NCI-H2196 treated with DMSO at 0.1 percent for 48 hours (cell line): ENCODE data around the gene DCUN1D2.
"Not testable (repeated sequence)": the region's sequence is repeated elsewhere in the genome, so short reads cannot be mapped to it uniquely, and the experiment has no call there.

Experiments
- DNase-seq: peaks from one replicate; lab custom pipeline; 2025; ENCODE audit not compliant: unreplicated experiment; lab: John Stamatoyannopoulos, UW

The DCUN1D2 gene

DNA sequence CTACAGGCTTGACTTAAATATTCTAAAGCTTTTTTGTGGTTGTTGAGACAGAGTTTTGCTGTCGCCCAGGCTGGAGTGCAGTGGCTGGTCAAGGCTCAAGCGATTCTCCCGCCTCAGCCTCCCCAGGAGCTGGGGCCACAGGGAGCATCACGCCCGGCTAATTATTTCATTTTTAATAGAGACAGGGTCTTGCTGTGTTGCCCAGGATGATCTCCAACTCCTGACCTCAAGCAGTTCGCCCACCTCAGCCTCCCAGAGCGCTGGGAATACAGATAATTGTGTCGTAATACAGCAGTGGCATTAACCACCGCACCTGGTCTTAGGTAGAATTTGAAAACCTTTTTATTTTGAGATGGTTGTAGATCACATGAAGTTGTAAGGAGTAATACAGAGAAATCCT, 1.5 kb upstream of the DCUN1D2 start:
- DNase-seq = no peak

DNA sequence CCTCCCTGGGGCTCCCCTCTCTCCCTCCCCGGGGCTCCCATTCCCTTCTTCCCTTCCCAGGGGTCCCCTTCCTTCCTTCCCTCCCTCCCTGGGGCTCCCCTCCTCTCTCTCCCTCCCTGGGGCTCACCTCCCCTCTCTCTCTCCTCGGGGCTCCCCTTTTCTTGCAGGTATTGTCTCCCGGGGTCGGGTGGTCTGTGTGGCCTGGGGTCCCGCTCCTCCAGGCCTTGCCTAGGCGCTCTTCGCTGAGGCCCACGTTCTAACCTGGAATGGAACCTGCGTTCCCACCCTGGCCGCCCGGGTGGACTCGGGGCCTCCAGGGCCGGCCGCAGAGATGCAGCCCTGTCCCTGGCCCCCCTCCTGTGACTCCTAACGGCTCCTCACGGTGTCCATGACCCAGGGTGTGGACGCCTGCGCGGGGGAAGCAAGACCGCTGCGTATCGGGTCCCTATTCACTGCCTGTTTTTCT, 940 bp upstream of the DCUN1D2 start:
- no peak for DNase-seq

DNA sequence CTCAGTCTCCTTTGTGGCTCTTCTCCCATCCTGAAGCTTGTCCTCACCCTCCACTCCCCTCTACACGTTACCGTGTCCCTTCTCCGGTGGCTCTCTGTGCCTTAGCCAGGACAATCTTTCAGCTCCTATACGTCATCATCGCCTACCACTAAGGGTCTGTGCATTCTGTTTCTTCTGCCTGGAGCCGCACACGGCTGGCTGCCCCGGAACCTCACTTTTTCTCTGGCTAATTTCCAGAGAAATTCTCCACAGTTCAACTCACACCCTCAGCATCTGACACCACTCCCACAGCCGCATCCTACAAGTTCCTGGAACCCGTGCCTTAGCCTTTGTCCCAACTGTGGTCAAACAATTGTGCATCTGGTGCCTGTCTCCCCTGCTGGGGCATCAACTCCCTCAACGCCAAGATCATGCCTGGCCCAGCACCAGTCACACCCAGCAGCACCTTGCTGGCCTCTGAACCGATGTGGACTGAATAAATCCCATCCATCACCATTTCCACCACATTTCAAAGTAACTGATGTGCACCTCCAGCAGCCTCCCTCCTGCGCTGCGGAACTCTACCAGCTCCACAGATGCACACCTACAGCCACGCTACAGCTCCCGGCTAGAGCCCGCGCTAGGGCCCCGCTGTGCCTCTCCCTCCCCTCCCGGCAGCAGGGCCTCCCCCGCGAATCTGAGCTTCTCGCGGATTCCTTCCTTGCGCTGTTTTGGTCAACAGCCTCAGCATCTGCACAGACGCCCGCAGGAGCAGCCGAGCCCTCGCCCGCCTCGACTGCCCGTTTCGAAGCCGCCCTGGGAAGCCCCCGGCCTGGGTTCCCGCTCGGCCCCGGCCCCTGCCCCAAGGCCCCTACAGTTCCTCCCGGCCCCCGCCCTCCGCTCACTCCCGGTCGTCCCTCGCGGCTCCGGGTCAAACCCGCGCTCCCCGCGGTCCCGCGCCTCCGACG, 689 bp downstream of the DCUN1D2 start:
- no peak for DNase-seq

DNA sequence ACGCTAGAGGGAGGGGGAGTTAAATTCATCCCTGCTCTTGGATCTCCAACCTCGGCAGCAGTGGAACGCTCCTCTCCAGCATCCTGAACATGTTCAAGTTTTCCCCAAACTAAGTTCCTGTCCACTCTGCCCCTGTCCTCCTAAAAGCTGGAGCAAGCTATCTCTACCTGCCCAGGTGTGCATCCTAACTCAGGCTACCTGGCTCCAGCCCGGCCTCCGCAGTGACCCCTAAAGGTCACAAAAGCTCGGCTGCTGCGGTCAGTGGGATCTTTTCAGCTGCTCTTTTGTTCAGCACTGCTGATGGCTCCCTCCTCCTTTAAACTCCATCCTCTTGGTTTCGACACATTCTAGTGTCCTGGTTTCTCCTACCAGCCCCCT, 1.4 kb downstream of the DCUN1D2 start:
- DNase-seq = no peak

DNA sequence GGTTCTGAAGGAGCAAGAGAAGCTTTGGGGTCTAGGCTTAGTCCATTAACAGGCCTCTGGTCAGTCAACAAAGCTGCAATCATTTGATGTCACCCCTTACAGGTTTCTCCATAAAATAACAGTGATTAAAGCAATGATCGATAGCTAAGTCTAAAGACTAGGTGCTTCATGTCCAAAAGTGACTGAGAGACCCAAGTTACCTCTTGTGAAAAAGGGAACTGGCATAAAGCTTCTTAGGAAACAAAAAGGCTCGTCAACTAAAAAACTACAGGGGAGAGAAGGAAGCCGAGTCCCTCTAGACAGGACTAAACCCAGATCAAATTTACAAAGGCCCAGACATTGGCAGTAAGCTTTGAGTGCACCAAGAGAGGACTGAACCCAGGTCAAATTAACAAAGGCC, 2.2 kb downstream of the DCUN1D2 start:
- DNase-seq = no peak

DNA sequence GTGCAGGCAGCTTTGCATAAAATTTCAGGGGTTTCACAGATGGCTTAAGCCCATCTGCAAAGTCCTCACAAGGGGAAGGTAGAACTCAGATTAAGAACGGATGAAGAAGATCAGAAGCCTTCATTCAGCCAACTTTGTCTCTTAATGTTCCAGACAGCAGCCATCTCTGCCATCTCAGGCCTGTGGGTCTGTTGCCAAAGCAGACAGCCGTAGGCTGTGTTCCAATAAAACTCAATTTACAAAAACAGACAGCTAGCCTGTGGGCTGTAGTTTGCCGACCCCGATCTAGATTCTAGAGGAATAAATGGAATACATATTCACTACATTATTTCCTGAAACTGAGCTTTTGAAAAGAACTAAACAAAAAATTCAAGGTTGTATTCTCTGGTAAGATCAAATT, 3.8 kb downstream of the DCUN1D2 start:
- no peak for DNase-seq

DNA sequence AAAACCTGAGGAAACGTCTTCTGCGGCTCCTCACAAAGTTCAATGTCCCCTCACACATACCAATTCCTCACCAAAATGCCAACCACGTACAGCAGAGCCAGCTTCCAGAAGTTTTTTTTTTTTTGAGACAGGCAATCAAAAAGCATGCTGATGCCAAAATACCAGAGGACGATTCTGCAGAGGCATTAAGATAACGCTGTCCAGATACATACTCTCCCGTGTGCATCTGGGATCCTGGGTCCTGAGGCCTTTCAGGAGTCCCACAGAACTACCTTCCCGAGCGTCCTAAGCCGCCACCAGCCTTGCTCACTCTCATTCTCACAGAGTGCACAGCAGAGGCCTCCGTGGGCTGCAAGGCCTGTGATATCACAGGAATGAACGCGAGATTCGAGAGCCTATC, 5.0 kb downstream of the DCUN1D2 start:
- no peak for DNase-seq

DNA sequence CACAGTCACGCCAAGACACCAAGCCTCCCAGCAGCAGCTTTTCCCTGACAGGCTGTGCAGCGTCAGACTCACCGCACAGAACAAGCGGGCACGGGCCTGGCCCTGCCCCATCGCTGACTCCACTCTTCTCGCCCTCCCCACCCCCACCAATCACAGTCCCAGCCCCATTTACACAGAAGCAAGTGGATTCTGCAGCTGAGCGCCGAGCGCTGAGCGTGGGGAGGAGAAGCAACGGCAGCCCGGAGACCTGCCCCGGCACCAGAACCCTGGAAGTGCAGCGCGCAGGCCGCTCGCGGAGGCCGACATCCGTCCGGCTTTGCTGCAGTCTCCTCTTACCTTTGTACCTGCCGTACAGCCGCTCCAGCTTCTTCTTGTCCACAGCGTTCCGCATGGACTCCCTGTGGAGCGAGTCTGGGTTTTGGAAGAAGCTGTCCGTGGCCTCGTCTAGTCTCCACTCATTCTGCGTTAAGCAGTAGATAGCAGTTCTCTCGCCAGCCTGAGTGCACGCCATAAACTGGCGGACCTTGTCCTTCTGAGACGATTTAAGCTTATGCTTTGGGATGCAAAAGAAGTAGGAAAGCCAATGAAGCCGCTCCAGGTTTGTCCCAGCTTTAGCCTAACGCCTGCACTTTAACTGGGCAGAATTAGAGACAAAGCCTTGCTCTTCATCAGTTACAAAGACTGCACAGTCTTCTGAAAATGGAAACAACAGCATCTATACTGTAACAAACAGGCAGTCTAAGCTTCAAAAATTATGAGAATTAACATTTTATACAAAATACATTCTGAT, 6.8 kb downstream of the DCUN1D2 start:
- no peak for DNase-seq

DNA sequence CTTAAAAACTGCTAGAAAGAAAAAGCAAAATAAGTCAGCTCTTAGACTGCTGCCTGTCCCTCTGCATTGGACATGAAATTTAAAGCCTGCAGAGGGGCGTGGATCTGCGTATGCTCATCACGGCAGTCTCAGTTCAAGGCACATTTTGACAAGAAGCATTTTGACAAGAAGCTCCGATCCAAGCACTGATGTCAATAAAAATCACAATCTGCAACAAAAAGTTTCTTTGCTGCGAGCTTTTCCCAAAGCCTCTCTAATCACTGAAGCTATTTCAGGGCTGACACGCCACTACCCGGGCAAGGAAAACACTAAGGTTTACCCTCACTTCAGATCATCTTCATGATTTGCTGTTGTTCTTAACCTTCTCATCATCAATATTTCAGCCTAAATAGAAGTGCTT, 7.4 kb downstream of the DCUN1D2 start:
- DNase-seq = no peak

DNA sequence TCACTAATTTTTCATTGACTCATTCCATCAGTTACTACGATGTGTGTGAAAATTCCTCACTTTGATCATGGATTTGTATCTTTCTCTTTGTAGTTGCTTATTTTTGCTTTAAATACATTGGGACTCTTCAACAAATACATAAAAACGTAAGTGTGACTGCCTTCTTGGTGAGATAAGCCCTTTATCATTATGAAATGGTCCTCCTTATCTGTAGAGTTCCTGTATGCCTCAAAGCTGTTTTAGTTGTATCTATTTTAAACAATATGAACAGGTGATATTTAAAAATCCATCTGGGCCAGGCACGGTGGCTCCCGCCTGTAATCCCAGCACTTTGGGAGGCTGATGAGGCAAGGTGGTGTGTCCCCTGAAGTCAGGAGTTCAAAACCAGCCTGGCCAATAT, 11.3 kb downstream of the DCUN1D2 start:
- DNase-seq = no peak

DNA sequence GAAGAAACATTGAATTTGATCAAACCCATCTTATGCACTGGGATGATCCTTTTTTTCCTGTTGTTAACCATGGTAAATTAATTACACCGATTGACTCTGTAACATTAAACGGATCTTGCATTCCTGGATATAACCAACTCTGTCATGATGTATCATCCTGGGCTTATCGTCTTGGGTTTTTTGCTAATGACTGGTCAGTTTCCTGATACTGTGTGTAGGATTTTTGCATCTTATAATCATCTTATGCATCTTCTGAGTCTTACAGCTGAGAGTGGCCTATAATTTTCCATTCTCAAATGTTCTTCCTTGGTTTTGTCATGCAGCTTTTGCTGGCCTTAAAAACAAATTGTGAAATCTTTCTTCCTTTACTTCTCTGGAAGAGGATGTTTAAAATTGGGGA, 12.8 kb downstream of the DCUN1D2 start:
- no peak for DNase-seq

DNA sequence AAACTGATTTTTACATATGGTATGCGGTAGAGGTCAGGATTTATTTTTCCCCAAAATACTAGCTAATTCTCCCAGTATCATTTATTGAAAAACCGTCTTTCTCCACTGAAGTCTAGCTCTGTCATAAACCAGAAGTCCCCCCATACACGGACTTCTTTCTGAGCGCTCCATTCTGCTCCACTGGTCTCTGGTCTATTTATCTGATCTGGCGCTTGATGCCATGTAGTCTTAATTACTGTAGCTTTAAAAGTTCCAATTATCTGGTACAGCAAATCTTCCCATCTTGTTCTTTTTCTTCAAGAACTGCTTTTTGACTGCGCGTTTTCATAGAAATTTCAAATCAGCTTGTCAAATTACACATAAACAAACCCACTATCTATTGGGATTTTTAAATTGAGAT, 13.7 kb downstream of the DCUN1D2 start:
- no peak for DNase-seq

DNA sequence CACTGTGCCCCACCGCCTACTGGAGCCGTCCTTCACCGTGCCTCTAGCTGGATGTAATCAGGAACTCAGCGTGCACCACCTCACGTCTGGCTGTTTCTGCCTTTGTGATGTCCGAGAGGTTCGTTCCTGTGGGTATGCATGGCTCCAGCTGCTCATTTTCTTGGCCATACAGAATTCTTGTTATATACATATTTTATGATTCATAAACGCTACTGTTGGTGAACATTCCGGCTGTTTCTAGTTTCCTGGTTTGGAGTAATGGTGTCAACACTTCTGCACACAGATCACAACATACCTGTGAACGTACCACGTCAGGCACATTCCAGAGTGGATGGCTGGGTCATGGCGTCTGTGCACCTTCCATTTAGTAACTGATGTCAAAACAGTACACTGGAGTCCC, 14.6 kb downstream of the DCUN1D2 start:
- DNase-seq = no peak

DNA sequence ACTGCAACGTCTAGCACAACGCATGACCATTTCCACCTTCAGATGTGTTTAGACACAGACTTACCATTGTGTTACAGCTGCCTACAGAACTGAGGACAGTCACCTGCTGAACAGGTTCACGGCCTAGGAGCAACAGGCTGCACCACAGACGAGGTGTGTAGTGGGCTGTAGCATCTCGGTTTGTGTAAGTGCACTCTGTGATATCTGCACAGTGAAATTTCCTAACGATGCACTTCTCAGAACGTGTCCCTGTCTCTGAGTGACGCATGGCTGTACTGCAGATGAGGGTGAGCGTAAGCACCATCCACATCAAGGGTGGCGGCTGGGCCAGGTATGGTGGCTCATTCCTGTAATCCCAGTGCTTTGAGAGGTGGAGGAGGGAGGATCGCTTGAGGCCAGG, 15.2 kb downstream of the DCUN1D2 start:
- no peak for DNase-seq

DNA sequence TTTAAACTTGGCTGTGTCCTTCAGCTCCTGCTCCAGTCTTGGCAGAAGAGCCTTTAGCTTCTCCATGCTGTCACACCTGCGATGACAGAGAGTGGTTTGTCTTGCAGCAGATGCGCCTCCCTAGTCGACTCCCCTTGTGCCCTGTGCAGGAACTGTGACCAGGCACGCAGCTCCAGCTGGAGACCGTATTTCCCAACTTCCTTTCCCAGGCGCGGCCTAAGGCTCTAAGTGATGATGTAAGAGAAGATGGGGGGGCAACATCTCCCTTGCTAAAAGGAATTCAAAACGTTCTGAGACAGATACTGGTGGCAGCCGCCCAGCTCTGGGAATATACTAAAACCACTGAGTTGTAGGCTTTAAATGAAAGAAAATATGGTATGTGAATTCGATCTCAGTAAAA, 16.3 kb downstream of the DCUN1D2 start:
- no peak for DNase-seq

DNA sequence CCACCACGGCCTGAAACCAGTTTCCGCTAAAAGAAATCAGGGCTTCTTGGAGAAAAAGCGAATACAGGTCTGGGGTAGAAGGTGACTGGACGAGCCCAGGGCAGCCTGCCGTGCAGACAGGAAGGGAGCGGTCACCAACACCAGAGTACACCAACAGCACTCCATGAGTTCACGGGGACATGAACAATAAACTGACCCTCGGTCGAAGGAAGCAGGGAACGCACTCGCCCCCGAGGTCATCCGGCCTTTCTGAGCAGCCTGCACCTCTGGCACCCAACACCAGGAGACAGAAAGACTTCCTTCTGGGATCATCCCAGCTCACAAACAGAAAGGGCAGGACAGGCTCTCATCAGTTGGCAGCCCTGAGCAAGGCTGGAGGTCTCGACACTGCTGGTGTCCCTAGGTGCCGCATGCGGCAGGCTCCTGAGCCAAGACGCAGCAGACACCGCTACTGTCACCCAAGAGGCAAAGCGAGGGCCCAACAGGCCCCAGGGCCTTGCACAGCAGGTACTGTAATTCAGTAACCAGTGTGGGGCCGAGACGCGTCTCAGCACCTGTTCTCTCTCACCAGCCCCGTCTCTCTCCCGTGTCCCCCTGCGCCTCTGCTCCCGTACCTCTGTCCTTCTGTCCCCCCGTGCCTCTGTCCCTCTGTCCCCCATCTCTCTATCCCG, 18.0 kb downstream of the DCUN1D2 start:
- DNase-seq = no peak

DNA sequence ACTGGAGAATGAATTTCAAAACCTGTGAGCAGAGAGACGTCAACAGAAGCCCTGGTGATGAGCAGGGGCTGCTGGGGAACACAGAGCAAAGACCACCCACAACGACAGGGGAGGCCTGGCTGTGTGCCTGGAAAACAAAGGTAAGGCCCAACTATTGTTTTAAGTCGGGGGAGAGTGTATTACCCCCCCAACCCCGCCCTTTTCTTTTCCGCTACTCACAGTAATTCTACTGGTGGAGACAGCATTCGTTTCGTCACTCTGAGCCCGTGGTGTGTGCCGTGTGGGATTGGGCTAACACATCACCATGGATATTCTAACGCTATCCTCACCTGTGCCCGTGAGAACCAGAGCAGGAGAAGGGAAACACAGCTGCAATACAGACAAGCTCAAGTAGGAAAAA, 18.7 kb downstream of the DCUN1D2 start:
- no peak for DNase-seq

DNA sequence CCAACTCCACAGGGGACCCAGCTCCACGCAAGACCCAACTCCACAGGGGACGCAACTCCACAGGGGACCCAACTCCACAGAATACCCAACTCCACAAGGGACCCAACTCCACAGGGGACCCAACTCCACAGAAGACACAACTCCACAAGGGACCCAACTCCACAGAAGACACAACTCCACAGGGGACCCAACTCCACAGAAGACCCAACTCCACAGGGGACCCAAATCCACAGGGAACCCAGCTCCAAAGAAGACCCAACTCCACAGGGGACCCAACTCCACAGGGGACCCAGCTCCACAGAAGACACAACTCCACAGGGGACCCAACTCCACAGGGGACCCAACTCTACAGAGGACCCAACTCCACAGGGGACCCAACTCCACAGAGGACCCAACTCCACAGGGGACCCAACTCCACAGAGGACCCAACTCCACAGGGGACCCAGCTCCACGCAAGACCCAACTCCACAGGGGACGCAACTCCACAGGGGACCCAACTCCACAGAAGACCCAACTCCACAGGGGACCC, 19.8 kb downstream of the DCUN1D2 start:
- DNase-seq = not testable (repeated sequence)

DNA sequence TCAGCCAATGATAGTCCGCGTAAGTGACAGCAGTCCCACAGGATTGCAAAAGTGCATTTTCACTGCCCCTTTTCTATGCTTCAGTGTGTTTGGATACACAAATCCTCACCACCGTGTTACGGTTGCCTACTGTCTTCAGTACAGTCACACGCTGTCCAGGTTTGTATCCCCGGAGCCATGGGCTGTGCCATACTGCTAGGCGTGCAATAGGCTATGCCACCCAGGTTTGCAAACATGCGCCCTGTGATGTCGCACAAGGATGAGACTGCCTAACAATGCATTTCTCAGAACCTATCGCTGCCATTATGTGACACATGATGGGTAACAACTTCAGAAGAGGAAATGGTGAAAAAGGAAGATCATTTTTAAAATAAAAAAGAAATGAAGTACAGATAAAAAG, 20.4 kb downstream of the DCUN1D2 start:
- no peak for DNase-seq

DNA sequence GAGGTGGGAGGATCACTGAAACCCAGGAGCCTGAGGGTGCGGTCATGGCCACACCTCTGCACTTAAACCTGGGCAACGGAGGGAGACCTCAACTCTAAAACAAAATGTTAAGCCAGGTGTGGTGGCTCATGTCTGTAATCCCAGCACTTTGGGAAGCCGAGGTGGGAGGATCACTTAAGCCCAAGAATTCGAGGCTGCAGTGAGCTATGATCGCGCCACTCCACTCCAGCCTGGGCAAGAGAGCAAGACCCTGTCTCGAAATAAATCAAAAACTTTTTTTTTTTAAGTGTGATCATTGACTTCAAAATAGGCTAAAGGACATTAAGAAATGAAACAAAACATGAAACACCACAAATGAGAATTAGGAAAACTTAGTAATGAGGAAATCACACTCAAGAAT, 20.9 kb downstream of the DCUN1D2 start:
- no peak for DNase-seq

DNA sequence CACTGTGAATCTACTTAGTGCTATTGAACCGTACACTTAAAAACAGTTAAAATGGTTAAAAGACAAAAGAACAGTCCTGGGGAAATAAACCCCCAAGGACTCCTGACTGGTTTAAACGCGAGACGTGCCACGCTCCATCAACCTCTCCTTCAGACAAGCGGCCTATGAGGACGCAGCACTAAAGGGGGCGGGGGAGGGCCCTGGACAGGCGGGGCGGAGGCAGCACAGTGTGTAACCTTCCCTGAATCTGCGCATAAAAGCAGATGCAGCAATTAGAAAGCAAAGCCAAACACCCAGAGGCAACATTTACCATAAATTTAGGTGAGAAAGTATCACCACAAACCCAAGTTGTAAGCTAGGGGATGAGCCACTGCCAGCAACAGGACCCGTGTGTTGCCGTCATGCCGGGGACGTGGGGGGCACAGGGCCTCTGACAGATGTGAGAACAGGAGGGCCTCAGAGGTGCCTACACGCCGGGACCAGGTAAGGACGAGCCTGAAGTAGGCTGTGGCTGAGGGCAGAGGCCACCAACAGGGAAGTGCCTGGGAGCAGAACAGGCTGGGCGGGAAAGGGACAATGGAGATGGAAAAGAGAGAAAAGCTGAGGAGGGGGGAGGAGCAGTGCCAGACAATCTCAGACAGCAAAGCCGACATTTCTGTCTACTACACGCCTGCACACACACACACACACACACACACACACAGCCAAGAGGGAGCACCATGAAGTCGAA, 21.9 kb downstream of the DCUN1D2 start:
- no peak for DNase-seq
